Upper lobe of left lung (tissue), 6 donors: ENCODE data around the gene RPL7A. TPM values are rescaled to one million over a fixed set of nuclear protein-coding genes. Genes with fewer than 3 reads are reported as not detected.
"Not testable (repeated sequence)": the region's sequence is repeated elsewhere in the genome, so short reads cannot be mapped to it uniquely, and the experiment has no call there.

Experiments
- ATAC-seq, 2 donors: fragments of 200-7000 bp; cut with Tn5 transposase; one replicate each; pipeline ENCODE4 v1.9.1; 2022; ENCODE audit warnings: mild to moderate bottlenecking in 2 of 2, moderate library complexity in 2 of 2; ENCODE audit not compliant: low FRiP score in 2 of 2
- DNase-seq, 2 donors: peaks; one replicate each; pipeline ENCODE4 v3.0.0-alpha.2; 2019 to 2020
- H3K27ac ChIP-seq, 4 donors: fragments of 200-600 bp; sonication (generic); one replicate each; pipeline ENCODE4 v1.5.1; 2016 to 2019
- H3K27me3 ChIP-seq, 4 donors: fragments of 200-600 bp; sonication (generic); one replicate each; pipeline ENCODE4 v1.5.1; 2017 to 2019
- H3K36me3 ChIP-seq, 4 donors: fragments of 200-600 bp; sonication (generic); one replicate each; pipeline ENCODE4 v1.5.1; 2016 to 2019
- H3K4me1 ChIP-seq, 4 donors: fragments of 200-600 bp; sonication (generic); one replicate each; pipeline ENCODE4 v1.5.1; 2018 to 2019
- H3K4me3 ChIP-seq, 4 donors: fragments of 200-600 bp; sonication (generic); one replicate each; pipeline ENCODE4 v1.5.1; 2017 to 2019; ENCODE audit warnings: mild to moderate bottlenecking in 2 of 4, moderate library complexity in 1 of 4
- H3K9me3 ChIP-seq, 4 donors: fragments of 200-600 bp; sonication (generic); one replicate each; pipeline ENCODE4 v1.5.1; 2018 to 2019
- EP300 ChIP-seq, 4 donors: sonication (generic); formaldehyde crosslinking; IDR thresholded peaks; one replicate each; pipeline ENCODE4 v1.5.1; 2017; ENCODE audit warnings: antibody characterized with exemption in 4 of 4, control low read depth in 2 of 4
- POLR2A ChIP-seq, 4 donors: fragments of 450-650 bp; IDR thresholded peaks; one replicate each; pipeline ENCODE4 v1.5.1; 2016 to 2017; ENCODE audit warnings: antibody characterized with exemption in 4 of 4, mild to moderate bottlenecking in 2 of 4
- POLR2AphosphoS5 ChIP-seq, 2 donors: sonication (generic); formaldehyde crosslinking; IDR thresholded peaks; one replicate each; pipeline ENCODE4 v1.5.1; 2017; ENCODE audit warnings: antibody characterized with exemption in 2 of 2
- WGBS, 2 donors: methylation state at CpG; one replicate each; pipeline ENCODE4 v1.1.5; 2017 to 2018; 5-methylcytosine and 5-hydroxymethylcytosine counted together
- total RNA-seq, 6 donors: library from RNA; depleted of rRNA in 4 of 6; stranded (reverse); fragments of >200 nt in 4 of 6; gene quantifications; one replicate each; pipeline versions ENCODE4 v1.1.0 to v1.2.1, GENCODE V29; 2016 to 2021
- TF ChIP-seq, protein P1 (sequence below), 6 experiments: fragments of 450-650 bp in 4 of 6; fragments of 200-600 bp in 2 of 6; sonication (generic) in 2 of 6; IDR thresholded peaks; one replicate each; pipeline ENCODE4 v1.5.1; 2016 to 2019; ENCODE audit warnings: antibody characterized with exemption in 6 of 6
- donor health status: DM: no; HTN: no; CAD: no; lungs with moderate emphysema.
- donor health status: DM: no; HTN: yes; CAD: no; lungs with severe emphysema.

RPL7A gene
- total RNA-seq, 6 donors from 2014 or later, result 840 to 1,613 (median 1,352) TPM

DNA sequence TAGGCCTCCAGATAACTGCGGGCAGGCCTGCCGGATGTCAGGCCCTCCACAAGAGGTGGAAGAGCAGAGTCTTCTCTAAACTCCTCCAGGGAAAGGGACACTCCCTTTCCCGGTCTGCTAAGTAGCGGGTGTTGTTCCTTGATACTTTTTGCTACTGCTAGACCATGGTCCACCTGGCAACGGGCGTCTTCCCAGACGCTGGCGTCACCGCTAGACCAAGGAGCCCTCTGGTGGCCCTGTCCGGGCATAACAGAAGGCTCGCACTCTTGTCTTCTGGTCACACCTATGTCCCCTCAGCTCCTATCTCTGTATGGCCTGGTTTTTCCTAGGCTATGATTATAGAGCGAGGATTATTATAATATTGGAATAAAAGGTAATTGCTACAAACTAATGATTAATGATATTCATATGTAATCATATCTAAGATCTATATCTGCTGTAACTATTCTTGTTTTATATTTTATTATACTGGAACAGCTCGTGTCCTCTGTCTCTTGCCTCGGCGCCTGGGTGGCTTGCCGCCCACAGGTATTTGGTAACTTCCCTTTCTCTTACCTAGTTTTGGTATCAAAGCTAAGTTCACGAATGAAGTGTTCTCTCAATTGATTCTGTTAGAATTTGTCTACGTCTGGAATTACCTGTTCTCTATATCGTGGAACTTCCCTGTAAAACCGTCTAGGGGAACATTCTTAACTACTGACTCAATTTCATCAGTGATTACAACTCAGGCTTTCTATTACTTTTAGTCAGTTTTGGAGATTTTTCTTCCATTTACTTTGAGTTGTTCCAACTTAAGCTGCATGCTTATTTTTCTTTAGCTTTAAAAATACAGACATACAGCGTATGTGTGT, 18.5 kb upstream of the RPL7A start:
- H3K27me3 ChIP-seq, ATAC-seq, H3K4me3 ChIP-seq, H3K27ac ChIP-seq, H3K9me3 ChIP-seq: not testable (repeated sequence)
- peaks cover 31 to 46% (median 39%) of the 10 kb centered on the region in 4 donors for H3K36me3 ChIP-seq
- peak; percentile 49 to 53 for DNase-seq
- 59 to 61% methylated on average over 21 of the region's 21 CpGs for whole genome bisulfite sequencing, 2 donors
- peaks cover 2 to 15% (median 10%) of the 10 kb centered on the region in 4 donors for H3K4me1 ChIP-seq
- TF ChIP-seq, protein P1, sequence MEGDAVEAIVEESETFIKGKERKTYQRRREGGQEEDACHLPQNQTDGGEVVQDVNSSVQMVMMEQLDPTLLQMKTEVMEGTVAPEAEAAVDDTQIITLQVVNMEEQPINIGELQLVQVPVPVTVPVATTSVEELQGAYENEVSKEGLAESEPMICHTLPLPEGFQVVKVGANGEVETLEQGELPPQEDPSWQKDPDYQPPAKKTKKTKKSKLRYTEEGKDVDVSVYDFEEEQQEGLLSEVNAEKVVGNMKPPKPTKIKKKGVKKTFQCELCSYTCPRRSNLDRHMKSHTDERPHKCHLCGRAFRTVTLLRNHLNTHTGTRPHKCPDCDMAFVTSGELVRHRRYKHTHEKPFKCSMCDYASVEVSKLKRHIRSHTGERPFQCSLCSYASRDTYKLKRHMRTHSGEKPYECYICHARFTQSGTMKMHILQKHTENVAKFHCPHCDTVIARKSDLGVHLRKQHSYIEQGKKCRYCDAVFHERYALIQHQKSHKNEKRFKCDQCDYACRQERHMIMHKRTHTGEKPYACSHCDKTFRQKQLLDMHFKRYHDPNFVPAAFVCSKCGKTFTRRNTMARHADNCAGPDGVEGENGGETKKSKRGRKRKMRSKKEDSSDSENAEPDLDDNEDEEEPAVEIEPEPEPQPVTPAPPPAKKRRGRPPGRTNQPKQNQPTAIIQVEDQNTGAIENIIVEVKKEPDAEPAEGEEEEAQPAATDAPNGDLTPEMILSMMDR (IDR thresholded peaks at IDR 0.05), result peak; percentile 30 to 78 (median 58)

DNA sequence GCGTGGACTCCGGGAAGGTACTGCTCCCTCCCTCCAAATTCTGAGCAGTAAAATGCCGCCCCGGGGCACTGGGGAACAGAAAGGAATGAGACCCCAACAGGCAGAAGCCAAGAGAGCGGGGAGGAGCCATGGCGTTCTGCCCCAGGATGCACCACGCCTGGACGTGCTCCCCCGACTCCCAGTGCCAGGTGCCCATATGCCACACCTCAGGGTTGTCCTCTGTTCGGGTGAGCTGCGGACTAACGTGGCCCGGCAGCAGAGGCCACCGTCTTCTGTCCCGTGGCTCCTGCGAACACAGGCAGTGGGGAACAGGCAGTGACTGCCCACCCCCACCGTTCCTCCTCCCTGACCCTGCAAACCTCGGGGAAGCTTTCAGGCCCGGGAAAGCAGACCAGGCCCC, 16.8 kb upstream of the RPL7A start:
- H3K4me3 ChIP-seq, result no peak overlapping the region
- DNase-seq (peak in 1 of 2 donors; percentile 59), ATAC-seq (no peak)
- no peaks in the 10 kb centered on the region for H3K9me3 ChIP-seq
- H3K36me3 ChIP-seq, result peaks cover 31 to 46% (median 39%) of the 10 kb centered on the region in 4 donors
- 90% methylated on average over 19 of the region's 19 CpGs for WGBS, 2 donors
- TF ChIP-seq, protein P1 (IDR thresholded peaks at IDR 0.05), result no peak
- TF ChIP-seq EP300 (IDR thresholded peaks at IDR 0.05) (no peak), POLR2AphosphoS5 (IDR thresholded peaks at IDR 0.05) (no peak), POLR2A (IDR thresholded peaks at IDR 0.05) (no peak)
- H3K4me1 ChIP-seq, result peaks cover 12 to 29% (median 19%) of the 10 kb centered on the region in 4 donors
- H3K27me3 ChIP-seq, result no peaks in the 10 kb centered on the region
- no peak overlapping the region for H3K27ac ChIP-seq

DNA sequence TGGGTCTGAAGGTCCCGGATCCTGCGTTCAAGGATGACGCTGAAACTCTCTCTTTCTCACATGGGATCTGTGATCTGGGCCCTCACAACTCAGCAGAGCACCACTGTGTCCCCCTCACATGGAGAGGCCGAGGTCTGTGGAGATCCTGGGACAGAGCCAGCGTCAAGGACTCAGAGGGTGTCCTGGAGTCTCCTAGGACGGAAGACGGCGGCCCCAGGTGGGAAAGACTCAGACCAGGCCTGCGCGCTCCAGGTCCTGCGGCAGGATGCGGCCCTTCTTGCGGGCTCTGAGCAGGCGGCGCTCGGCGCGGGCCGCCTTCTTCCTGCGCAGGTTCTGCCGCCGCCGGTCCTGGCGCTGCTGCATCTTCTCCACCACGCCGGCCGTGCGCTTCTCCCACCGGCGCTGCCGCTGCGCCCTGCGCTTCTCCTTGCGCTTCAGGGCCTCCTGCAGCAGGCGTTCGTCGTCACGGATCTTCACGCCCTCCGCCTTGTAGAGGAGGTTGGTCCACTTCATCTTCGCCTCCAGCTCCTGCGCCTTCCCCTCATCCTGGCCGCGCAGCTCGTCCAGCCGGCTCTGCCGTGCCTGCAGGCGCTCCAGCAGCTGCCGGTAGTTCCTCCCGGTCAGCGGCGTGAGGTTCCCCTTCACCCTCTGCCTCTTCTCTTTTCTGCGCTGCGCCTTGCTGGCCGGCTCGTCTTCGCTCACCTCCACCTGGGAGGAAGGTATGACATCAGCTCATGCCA, 16.2 kb upstream of the RPL7A start:
- TF ChIP-seq POLR2A (IDR thresholded peaks at IDR 0.05), result no peak
- no peak for TF ChIP-seq POLR2AphosphoS5 (IDR thresholded peaks at IDR 0.05)
- TF ChIP-seq, protein P1 (IDR thresholded peaks at IDR 0.05), result no peak
- no peak for TF ChIP-seq EP300 (IDR thresholded peaks at IDR 0.05)
- no peak overlapping the region for H3K27ac ChIP-seq
- H3K27me3 ChIP-seq, result no peaks in the 10 kb centered on the region
- ATAC-seq (no peak), DNase-seq (peak in 1 of 2 donors; percentile 79)
- H3K4me3 ChIP-seq, result no peak overlapping the region
- WGBS, 2 donors, result 95% methylated on average over 52 to 57 of the region's 57 CpGs
- no peaks in the 10 kb centered on the region for H3K9me3 ChIP-seq
- H3K4me1 ChIP-seq, result peaks cover 18 to 35% (median 24%) of the 10 kb centered on the region in 4 donors
- H3K36me3 ChIP-seq, result peaks cover 31 to 46% (median 39%) of the 10 kb centered on the region in 4 donors

DNA sequence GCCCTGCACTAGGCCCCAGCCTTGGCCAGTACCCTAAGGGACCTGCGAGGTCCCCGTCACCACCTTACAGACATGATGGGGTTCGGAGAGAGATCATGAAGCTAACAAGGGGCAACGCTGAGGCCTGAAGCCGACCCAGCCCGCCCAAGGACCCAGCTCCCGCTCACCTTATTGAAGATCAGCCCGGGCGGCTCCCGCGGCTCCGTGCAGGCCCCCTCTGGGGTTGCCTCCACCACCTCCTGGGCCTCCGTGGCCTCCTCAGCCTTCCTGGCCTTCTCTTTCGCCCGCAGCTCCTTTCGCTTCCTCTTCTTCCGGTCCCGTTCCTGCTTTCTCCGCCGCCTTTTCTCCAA, 15.7 kb upstream of the RPL7A start:
- no peak for ATAC-seq
- no peak overlapping the region for H3K4me3 ChIP-seq

More for the DNA sequence above, 15.7 kb upstream of the RPL7A start:
- DNase-seq, result peak in 1 of 2 donors; percentile 58
- Histone ChIP-seq H3K4me1 (peaks cover 21 to 36% (median 24%) of the 10 kb centered on the region in 4 donors), H3K27ac (no peak overlapping the region), H3K27me3 (no peaks in the 10 kb centered on the region), H3K9me3 (no peaks in the 10 kb centered on the region), H3K36me3 (peaks cover 31 to 46% (median 39%) of the 10 kb centered on the region in 4 donors)
- TF ChIP-seq EP300 (IDR thresholded peaks at IDR 0.05), result no peak
- no peak for TF ChIP-seq POLR2A (IDR thresholded peaks at IDR 0.05)
- TF ChIP-seq POLR2AphosphoS5 (IDR thresholded peaks at IDR 0.05), result no peak
- TF ChIP-seq, protein P1 (IDR thresholded peaks at IDR 0.05), result no peak
- 89 to 92% methylated on average over 18 to 19 of the region's 20 CpGs for WGBS, 2 donors
